ENCODE measurements around the gene SBSN.
A peak's percentile ranks its signal among the peaks of the same experiment; 100 is the strongest.
"Not testable (repeated sequence)": the region's sequence is repeated elsewhere in the genome, so short reads cannot be mapped to it uniquely, and the experiment has no call there.

Gene SBSN

DNA sequence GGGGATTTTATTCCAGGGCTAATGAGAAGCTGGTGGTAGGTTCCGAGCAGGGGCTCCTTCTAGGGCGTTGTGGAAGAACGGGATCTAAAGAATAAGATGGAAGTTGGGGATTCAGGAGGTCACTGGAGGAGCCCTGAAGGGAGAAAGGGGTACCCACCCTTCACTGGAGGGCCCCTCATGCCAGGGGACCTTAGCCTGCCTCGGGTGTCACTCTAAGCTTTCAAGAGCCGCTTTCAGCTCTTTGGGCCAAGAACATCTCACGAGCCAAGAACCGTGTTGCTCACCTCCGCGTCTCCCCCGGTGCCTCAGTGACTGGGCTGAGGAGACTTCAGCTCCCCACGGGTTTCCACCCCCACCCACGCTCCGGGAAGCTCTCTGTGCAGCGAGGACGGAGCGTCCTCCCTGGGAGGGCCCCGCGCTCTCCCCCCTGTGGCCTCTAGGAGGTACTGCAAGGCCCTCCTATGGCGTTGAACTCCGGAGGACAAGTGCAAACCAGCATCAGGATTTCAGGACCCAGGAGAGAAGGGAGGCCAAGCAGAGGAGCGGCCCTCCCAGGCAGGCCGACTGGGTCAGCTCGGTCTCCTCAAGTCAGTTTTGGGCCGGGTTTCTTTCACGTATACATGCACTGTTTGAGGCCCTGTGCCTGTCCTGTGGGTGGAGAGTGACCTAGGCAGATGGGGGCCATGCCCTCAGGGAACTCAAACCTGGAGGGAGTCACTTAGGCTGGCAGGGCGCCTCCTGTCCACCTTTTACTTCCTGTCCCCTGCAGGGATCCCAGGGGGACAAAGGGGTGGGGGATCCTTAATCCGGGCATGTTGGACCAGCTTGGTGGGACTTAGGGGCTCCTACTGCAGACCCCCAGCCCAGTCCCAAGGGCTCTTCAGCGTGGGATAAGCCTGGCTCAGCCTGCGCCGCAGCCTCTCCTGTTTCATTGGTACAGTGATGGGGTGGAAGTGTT lies 32.7 kb downstream of the SBSN start:
- TF ChIP-seq POLR2A (IDR thresholded peaks at IDR 0.05; ENCODE audit: low read length), result no peak
- TF ChIP-seq GATA1 (IDR thresholded peaks at IDR 0.05; ENCODE audit: low read depth, low read length), result no peak
- DNase-seq, result peak; percentile 50 to 69

DNA sequence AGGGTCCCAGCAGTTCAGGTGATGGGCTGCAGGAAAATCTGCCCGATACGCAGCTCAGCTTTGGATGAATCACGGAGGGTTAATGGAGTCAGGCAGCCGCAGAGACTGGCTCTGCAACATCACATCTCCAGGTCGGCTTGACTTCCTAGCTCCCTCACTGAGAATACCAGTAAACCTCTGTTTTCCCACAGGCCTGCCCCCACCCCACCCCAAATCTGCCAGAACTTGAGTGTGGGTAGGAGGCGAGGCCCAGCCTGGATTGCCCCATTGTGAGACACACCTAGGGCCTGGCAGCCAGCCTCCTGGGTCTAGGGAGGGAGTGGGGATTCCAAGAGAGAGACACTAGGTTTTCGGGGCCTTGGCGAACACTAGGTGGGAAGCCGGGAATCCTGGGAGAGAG lies 34.1 kb downstream of the SBSN start:
- TF ChIP-seq GATA1 (IDR thresholded peaks at IDR 0.05; ENCODE audit: low read depth, low read length) (no peak), POLR2A (IDR thresholded peaks at IDR 0.05; ENCODE audit: low read length) (no peak)
- no peak for DNase-seq

DNA sequence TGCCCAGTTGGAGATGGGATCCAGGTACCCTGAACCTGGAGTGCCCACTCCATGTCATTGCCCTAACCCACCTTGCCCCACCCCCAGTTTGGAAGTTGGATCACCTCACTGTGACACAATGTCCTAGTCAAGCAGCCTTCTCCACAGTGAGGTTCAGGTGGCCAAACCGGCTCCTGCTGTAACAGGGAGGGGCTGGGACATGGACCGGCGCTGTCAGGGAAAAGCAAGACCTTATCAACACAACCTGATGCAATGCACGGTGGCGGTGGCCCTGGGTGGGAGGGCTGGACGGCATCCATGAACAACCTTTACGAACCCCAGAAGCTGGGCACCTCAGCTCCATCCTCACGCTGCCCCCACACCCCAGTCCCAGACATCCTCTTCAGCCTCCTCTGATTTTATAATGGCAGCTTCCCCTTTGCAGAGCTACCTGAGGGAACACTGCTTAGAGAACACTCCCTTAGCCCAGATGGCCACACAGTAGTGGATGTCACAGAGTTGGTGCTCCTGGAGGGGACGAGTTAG lies 36.2 kb downstream of the SBSN start:
- DNase-seq, result no peak
- no peak for TF ChIP-seq POLR2A (IDR thresholded peaks at IDR 0.05; ENCODE audit: low read length)
- no peak for TF ChIP-seq GATA1 (IDR thresholded peaks at IDR 0.05; ENCODE audit: low read depth, low read length)

DNA sequence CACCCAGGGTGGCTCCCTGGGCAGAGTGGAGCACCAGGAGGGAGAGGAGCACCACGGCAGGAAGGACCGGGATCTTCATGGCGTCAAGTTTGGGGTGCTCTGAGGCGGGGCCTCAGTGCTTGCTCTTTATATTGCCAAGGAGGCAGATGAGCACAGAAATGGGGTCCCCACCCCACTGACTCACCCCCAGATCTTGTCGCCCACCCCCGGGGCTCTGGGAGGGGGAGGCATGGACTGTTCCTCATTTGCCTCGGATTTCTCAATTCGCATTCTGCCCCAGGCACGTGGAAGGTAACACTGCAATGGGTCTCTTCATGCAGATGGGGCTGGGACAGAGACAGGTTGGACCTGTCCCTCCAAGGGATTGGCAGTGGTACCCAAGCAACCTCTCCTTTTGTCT lies 37.7 kb downstream of the SBSN start, which contains the start of gene KRTDAP:
TSS of gene KRTDAP (minus strand) at position 101 of the 400 bp plus-strand sequence. CDS start at position 79, 22 bp downstream.
- TF ChIP-seq POLR2A (IDR thresholded peaks at IDR 0.05; ENCODE audit: low read length), result no peak
- TF ChIP-seq GATA1 (IDR thresholded peaks at IDR 0.05; ENCODE audit: low read depth, low read length), result no peak
- DNase-seq, result no peak

DNA sequence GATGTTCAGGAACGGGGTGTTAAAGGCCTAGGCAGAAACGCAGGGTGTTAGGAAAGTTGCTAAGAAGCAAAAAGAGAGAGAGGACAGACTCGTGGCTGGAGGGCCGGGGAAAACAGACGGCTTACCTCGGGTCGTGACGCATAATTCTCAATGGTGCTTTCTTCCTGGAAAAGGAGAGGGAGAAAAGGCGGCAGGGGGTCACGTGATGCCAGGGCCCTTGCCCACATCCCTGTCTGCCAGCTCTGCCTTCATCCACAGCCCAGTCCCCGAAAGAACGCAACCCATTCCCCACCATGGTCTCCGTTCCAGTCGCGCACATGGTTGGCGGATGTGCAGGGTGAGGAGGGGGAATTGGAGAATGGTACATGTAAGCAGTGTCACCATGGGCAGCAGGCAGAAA lies 39.4 kb downstream of the SBSN start:
- DNase-seq, result no peak
- TF ChIP-seq GATA1 (IDR thresholded peaks at IDR 0.05; ENCODE audit: low read depth, low read length), result no peak
- no peak for TF ChIP-seq POLR2A (IDR thresholded peaks at IDR 0.05; ENCODE audit: low read length)

DNA sequence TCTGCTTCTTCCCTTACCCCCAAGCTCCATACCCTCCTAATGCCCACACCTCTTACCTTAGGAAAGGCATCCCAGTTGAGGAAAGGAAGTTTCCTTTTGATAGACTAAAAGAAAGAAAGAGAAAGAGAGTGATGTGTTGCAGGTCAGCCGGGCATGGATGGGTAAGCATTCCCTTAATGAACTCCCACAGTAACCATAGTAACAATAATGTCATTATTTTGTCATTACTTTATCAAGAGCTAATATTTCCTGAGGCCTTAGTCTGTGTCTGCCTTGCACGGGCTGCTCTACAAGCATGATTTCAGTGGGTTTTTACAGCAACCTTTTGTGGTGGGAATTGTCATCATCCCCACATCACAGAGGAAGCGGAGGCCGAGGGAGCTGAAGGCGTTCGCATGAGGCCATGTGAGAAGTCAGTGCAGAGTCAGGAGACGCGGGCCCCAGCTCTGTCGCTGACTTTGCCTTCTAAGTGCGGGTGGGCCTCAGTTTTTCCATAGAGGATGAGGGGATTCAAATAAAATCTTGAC lies 40.4 kb downstream of the SBSN start:
- no peak for DNase-seq
- no peak for TF ChIP-seq POLR2A (IDR thresholded peaks at IDR 0.05; ENCODE audit: low read length)
- no peak for TF ChIP-seq GATA1 (IDR thresholded peaks at IDR 0.05; ENCODE audit: low read depth, low read length)

DNA sequence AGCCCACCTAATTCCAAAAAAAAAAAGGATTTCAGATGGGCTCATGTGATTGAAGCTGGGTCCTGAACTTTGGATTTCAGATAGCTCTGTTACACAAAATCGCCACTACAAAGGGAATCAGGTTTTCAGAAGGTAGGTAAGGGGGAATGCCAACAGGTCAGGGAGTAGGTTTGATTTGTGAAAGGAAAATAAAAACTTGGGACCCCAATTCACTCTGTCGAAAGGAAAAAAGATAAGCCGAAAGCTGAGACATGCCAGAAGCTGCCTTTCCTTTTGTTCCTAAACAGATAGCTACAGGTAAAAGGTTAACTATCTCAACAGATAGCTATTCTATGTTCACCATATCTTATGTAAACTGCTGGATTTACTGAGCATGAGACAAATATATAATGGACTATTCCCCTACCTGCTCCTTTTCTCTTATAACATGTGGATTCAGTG lies 41.8 kb downstream of the SBSN start:
- TF ChIP-seq GATA1 (IDR thresholded peaks at IDR 0.05; ENCODE audit: low read depth, low read length) (no peak), POLR2A (IDR thresholded peaks at IDR 0.05; ENCODE audit: low read length) (no peak)
- no peak for DNase-seq

DNA sequence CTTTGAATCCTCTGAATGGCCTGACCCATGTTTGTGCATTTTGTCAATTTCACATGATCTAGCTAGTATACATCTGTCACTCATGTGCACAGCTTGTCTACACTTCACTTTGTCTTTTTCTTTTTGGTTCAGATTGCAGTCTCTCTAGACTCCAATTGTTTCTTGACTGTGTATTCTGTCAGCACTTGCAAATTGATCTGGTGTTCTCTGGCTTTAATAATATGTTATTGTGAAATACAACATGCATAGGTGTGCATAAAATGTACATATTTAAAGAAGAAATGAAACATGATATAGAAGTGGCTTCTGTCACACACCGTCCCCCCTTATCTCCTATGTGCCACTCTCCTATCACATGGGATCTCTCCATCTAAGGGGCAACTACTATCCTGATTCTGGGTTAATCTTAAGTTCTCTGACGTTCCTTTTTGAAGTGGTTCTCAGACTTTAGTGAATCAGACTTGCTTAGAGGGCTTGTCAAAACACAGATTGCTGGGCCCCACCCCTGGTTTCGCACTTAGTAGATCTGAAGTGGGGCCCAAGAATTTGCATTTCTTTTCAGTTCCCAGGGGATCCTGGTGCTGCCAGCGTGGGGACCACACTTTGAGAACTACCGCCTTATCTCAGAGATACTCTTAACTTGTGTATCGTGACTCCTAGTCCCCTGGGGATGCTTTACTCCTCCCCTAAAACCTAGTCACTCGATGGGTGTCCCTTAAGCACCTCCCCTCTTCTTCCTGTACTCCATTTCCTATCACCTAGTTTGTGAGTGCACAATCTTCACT lies 43.7 kb downstream of the SBSN start:
- no peak for DNase-seq
- no peak for TF ChIP-seq POLR2A (IDR thresholded peaks at IDR 0.05; ENCODE audit: low read length)
- no peak for TF ChIP-seq GATA1 (IDR thresholded peaks at IDR 0.05; ENCODE audit: low read depth, low read length)

DNA sequence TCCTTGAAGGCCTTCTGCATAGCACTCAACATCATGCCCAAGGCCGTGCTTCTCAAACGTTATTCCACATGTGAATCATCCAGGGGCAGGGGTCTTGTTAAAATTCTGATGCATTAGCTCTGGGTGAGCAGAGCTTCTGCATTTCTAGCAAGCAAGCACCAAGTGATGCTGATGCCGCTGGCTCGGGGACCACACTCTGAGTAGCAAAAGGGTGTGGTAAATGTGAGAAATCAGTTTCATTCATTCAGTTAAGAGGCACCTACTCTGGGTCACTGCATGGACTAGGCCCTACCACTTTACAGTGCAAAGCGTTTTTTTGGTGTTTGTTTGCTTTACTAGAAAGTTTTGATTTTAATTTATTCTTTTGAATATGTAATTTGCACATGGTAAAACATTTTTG lies 45.0 kb downstream of the SBSN start:
- DNase-seq, result no peak
- TF ChIP-seq POLR2A (IDR thresholded peaks at IDR 0.05; ENCODE audit: low read length) (no peak), GATA1 (IDR thresholded peaks at IDR 0.05; ENCODE audit: low read depth, low read length) (no peak)

DNA sequence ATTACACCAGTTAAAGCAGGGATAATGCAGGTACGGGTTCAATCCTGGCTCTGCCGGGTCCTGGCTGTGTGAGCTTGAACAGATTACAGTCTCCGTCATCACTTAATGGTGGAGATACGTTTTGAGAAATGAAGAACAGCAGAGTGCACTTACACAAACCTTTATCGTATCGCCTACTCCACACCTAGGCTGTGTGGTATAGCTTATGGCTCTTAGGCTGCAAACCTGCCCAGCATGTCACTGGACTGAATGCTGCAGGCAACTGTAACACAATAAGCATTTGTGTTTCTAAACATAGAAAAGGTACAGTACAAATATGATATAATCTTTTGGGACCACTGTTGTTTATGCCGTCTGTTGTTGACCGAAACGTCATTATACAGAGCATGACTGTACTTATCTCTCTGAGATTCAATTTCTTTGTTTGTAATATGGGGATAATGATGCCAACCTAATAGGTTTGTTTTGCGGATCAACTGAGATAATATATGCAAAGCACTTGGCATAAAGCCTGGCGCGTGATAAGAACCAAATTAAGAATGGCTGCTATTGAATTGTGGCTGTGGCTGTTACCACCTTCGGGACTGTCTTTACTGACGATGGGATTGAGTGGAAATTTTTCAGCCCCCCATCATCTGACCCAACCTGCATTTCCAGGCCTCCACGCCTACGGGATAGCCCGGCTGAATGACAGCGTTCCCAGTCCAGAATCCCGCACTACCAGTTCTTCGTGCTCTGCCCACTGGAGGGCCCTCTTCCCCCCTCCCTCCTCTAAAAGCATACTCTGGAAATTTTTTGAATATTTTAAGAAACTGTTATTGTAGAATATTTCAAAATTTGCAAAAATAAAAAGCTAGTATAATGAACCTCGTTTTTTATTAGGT lies 49.1 kb downstream of the SBSN start:
- TF ChIP-seq POLR2A (IDR thresholded peaks at IDR 0.05; ENCODE audit: low read length) (no peak), GATA1 (IDR thresholded peaks at IDR 0.05; ENCODE audit: low read depth, low read length) (no peak)
- DNase-seq, result no peak

DNA sequence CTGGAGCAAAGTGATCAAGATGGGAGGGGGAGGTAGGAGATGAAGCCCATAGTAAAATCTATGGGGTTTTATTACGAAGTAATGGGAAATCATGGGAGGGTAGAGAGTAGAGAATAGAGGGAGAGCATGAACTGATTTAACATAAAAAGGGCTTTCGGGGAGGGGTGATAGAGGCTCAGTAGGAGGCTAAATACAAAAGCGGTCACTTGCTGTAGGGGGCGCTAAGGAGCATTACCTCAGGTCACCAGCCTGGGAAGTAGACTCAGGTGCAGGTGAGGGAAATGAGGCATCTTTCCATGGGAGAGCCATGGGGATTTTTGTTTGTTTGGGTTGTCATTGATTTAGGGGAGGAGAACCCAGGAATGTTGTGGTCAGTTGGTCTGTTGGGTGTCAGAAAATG lies 52.0 kb downstream of the SBSN start:
- no peak for DNase-seq
- TF ChIP-seq GATA1 (IDR thresholded peaks at IDR 0.05; ENCODE audit: low read depth, low read length) (no peak), POLR2A (IDR thresholded peaks at IDR 0.05; ENCODE audit: low read length) (no peak)

DNA sequence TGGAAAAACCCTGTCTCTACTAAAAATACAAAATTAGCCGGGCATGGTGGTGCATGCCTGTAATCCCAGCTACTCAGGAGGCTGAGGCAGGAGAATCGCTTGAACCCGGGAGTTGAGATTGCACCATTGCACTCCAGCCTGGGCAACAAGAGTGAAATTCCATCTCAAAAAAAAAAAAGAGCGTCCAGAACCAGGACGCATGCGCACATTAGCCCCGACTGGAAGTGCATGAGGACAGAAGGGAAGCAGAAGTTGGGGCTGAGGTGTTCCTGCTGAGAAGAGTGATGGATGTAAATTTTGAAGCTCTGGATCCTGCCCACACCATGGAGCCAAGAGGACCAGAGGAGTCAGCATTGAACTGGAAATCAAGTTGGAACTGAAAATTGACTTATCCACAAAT lies 53.5 kb downstream of the SBSN start:
- DNase-seq, result not testable (repeated sequence)

DNA sequence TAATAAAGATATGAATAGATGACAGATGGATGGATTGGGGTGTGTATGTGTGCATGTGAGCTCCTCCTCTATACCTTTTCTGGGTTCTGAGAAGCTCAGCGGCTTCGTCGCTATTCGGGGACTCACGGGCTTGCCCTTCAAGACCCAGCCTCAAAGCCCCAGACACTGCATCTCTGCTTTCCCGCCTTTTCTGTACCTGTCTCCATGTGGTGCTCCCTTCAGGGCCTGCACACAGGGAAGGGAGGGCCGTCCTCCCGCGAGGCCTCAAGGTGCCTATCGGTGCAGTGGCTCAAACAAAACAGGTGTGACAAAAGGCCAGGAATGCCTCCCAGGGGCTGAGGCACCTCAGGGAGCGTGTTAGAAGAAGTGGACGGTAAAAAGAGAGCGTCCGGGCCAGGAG lies 54.0 kb downstream of the SBSN start:
- TF ChIP-seq GATA1 (IDR thresholded peaks at IDR 0.05; ENCODE audit: low read depth, low read length) (no peak), POLR2A (IDR thresholded peaks at IDR 0.05; ENCODE audit: low read length) (no peak)
- no peak for DNase-seq

Measured in erythroblast (primary cell).